GM19239 (cell line): ENCODE results near the gene TMEM44.
"Not testable (repeated sequence)": the region's sequence is repeated elsewhere in the genome, so short reads cannot be mapped to it uniquely, and the experiment has no call there.

ENCODE experiments used
- DNase-seq: peaks from one replicate; pipeline ENCODE4 v3.0.0; 2011; ENCODE audit warnings: low spot score; ENCODE audit not compliant: insufficient read length
- FAIRE-seq: peaks from 2 replicates; lab custom pipeline; 2011; peaks lifted over from hg19 to GRCh38; lab: Jason Lieb, UNC

Gene TMEM44

DNA sequence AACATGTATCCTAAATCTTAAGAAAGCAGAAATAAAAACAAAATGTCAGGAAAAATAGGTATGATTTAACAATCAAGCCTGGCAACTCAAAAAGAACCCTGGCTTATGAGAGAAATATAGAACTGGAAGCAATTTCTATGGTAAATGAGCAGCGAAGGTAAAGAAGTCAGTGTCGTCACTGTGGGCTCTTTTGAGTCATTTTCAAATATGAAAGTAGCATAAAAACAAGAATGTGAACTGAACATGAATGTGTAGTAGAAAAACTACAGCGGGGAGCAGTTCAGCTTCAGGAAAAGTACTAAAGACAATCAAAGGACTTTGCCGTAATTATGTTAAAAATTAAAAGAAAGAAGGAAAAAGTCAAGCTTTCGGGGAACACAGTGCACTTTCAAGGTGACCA, 21.2 kb upstream of the TMEM44 start:
- peak; percentile 68 for FAIRE-seq
- no peak for DNase-seq

- no peak for FAIRE-seq
- DNase-seq, result no peak
Observed at GRCh38 chr3:194647747-194648146, 14.5 kb upstream of the TMEM44 start.

- FAIRE-seq (no peak), DNase-seq (no peak)
Observed at GRCh38 chr3:194642769-194643168, 9.6 kb upstream of the TMEM44 start.

DNA sequence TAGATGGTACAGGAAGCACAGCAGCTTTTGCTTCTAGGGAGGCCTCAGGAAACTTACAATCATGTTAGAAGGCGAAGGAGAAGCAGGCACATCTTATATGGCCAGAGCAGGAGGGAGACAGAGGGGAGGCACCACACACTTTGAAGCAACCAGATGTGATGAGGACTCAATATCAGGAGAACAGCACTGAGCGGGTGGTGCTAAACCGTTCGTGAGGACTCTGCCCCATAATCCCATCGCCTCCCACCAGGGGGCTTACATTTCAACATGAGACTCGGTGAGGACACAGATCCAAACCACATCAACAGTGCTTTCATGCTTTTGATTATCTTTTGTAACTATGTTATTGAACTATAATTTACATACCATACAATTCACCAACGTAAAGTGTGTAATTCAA, 7.6 kb upstream of the TMEM44 start:
- FAIRE-seq (no peak), DNase-seq (no peak)

- FAIRE-seq (no peak), DNase-seq (no peak)
Observed at GRCh38 chr3:194638991-194639605, 5.9 kb upstream of the TMEM44 start.

DNA sequence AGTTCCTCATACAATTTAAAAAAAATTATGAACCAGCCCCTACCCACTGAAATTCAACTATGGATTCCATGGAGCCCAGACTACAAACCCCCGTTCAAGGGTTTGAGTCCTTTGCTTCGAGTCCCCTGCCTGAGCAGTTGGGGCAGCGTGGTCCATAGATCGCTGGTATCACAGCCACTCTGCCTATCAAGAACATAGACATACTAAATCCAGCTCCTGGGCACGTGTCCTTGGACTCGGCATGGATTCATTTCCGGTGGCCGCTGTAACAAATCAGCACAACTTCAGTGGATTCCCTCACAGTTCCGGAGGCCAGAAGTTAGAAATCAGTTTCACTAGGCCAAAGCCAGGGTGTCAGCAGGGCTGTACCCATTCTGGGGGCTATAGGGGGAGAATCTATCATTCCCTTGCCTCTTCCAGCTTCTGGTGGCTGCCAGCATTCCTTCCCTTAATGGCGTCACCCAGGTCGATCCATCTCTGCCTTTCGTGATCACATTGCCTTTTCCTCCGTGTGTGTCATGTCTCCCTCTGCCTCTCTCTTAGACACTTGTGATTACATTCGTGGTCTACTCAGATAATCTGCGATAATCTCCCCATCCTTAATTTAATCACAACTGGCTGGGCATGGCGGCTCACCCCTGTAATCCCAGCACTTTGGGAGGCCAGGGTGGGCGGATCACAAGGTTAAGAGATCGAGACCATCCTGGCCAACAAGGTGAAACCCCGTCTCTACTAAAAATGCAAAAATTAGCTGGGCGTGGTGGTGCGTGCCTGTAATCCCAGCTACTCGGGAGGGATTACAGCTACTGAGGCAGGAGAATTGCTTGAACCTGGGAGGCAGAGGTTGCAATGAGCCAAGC, 4.6 kb upstream of the TMEM44 start:
- DNase-seq, result no peak
- no peak for FAIRE-seq

GRCh38 chr3:194637066-194637465, 3.8 kb upstream of the TMEM44 start:
- DNase-seq (no peak), FAIRE-seq (no peak)

- DNase-seq (peak; percentile 51), FAIRE-seq (no peak)
Observed at GRCh38 chr3:194632809-194633348, 340 bp downstream of the TMEM44 start.

- no peak for FAIRE-seq
- DNase-seq, result no peak
Observed at GRCh38 chr3:194632226-194632808, 902 bp downstream of the TMEM44 start.

DNA sequence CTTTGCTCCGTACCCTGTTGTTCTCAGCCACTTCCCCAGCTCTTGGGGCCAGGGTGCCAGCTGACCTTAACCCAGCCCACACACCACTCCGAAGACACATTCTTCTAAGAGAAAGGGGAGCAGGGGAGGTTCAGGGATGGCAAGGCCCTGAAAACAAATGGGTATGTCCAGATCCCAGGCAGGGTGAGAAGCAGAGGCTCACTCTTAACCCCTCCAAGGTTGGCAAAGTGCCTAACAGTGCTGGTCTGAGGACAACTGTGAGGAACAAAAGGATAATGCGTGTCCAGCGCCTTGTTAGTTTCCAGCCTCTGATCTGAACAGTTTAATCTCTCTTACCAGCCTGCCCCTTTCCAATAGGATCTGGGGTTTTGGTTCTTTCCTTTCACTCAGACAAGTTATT, 1.5 kb downstream of the TMEM44 start:
- no peak for FAIRE-seq

DNA sequence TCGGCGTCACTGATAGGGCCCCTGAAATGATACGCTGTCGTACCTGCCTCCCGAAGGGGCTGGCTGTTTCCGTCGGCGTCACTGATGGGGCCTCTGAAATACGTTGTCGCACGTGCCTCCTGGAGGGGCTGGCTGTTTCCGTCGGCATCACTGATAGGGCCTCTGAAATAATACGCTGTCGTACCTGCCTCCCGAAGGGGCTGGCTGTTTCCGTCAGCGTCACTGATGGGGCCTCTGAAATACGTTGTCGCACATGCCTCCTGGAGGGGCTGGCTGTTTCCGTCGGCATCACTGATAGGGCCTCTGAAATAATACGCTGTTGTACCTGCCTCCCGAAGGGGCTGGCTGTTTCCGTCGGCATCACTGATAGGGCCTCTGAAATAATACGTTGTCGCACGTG, 2.5 kb downstream of the TMEM44 start:
- not testable (repeated sequence) for FAIRE-seq, DNase-seq

More for the DNA sequence above, 1.5 kb downstream of the TMEM44 start:
- no peak for DNase-seq

GRCh38 chr3:194624956-194625355, 8.3 kb downstream of the TMEM44 start:
- no peak for DNase-seq
- no peak for FAIRE-seq

- DNase-seq (no peak), FAIRE-seq (no peak)
Observed at GRCh38 chr3:194623449-194624290, 9.5 kb downstream of the TMEM44 start.

- DNase-seq (no peak), FAIRE-seq (no peak)
Observed at GRCh38 chr3:194622621-194623340, 10.4 kb downstream of the TMEM44 start.

- DNase-seq (no peak), FAIRE-seq (no peak)
Observed at GRCh38 chr3:194621947-194622346, 11.3 kb downstream of the TMEM44 start.

- DNase-seq (no peak), FAIRE-seq (no peak)
Observed at GRCh38 chr3:194620196-194620595, 13.0 kb downstream of the TMEM44 start.

DNA sequence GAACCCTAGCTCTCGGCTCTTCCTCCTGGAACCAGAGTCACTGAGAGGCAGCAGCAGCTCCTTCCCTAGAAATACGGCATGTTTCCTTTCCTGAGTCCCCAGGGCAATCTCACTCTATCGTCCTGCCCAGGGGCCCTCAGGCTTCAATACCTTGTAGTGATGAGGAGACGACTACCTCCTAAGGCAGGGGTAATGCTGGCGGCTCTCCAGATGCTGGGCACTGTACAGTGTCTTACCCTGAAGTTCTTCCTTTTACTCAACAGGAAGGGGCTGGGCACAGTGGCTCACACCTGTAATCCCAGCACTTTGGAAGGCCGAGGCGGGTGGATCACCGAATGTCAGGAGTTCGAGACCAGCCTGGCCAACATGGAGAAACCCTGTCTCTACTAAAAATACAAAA, 13.5 kb downstream of the TMEM44 start:
- FAIRE-seq (no peak), DNase-seq (no peak)

DNA sequence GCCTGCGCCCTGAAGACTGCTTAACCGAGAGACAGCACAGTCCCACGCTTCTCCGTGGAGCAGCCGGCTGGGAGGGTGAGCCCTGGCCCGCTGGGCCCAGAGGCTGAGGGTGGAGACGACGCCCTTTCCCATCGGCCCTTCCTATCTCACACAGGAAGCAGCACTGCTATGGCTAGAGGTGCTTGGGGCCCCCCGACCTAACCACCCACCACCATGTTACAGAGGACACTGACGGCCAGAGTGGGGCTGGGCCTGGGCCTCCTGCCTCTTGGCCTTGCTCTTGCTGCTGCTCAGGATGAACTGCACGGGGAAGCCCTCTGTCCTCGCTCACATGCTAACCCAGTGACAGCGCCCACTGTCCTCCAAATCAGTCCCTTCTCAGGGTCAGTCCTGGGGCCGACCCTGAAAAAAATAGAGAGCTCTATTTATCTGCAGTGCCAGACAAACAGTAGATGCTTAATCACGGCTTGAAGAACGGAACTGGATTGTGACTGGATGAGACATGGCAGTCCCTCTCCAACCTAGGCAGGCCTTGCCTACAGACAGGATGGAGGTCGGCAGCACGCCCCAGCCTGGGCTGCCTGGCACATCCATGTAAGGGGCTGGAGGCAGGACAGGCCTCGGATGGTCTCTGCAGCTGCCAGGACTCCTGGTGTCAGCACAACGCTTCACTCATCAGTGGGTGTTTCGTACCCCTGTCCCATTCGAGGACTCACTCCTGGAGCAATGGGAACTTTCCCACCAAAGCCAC, 14.2 kb downstream of the TMEM44 start:
- FAIRE-seq (no peak), DNase-seq (no peak)

- no peak for FAIRE-seq
- DNase-seq, result no peak
Observed at GRCh38 chr3:194617827-194618226, 15.4 kb downstream of the TMEM44 start.
